Mesodermal cell (in vitro differentiated cells): ENCODE measurements around the gene SLC26A11.
"Not testable (repeated sequence)": the region's sequence is repeated elsewhere in the genome, so short reads cannot be mapped to it uniquely, and the experiment has no call there.

ENCODE experiments used
- H3K27ac ChIP-seq: 2 replicates; pipeline ENCODE4 v1.7.0; 2013; ENCODE audit warnings: mild to moderate bottlenecking, low read depth, low read length, moderate library complexity; ENCODE audit not compliant: severe bottlenecking
- H3K36me3 ChIP-seq: 2 replicates; pipeline ENCODE4 v1.7.1; 2013; ENCODE audit warnings: mild to moderate bottlenecking, low read length, moderate library complexity; ENCODE audit not compliant: control insufficient read depth, insufficient read depth
- H3K4me1 ChIP-seq: one replicate; pipeline ENCODE4 v1.7.1; 2013; ENCODE audit warnings: mild to moderate bottlenecking, low read length; ENCODE audit not compliant: insufficient read depth, control insufficient read depth, poor library complexity, severe bottlenecking
- H3K4me3 ChIP-seq: 2 replicates; pipeline ENCODE4 v1.7.0; 2013; ENCODE audit warnings: low read length, control low read depth, mild to moderate bottlenecking; ENCODE audit not compliant: insufficient read depth, poor library complexity, severe bottlenecking; ENCODE audit errors: extremely low read depth
- H3K9me3 ChIP-seq: 2 replicates; pipeline ENCODE4 v1.7.1; 2013; ENCODE audit warnings: mild to moderate bottlenecking, low read length, moderate library complexity; ENCODE audit not compliant: control insufficient read depth
- WGBS, 2 experiments: methylation state at CpG; one replicate each; pipeline ENCODE4 v1.1.5; 2013; ENCODE audit warnings: missing lambda C conversion rate in 2 of 2; ENCODE audit not compliant: insufficient coverage in 2 of 2; 5-methylcytosine and 5-hydroxymethylcytosine counted together

SLC26A11 gene

GRCh38 chr17:80269405-80269807, 49.2 kb downstream of the SLC26A11 start:
- WGBS, 2 experiments = 94 to 100% methylated on average over 1 to 2 of the region's 2 CpGs
- H3K9me3 ChIP-seq = no peaks in the 10 kb centered on the region
- H3K27ac ChIP-seq = no peak overlapping the region
- peaks cover under 1% of the 10 kb centered on the region for H3K4me1 ChIP-seq
- H3K36me3 ChIP-seq = peaks cover 54% of the 10 kb centered on the region
- no peak overlapping the region for H3K4me3 ChIP-seq

GRCh38 chr17:80270104-80270503, 49.9 kb downstream of the SLC26A11 start:
- no peaks in the 10 kb centered on the region for H3K9me3 ChIP-seq
- H3K4me1 ChIP-seq = no peaks in the 10 kb centered on the region
- H3K27ac ChIP-seq = peak overlapping the region; percentile 10
- peaks cover 51% of the 10 kb centered on the region for H3K36me3 ChIP-seq
- WGBS, 2 experiments = 51 to 57% methylated on average over 10 of the region's 10 CpGs
- H3K4me3 ChIP-seq = no peak overlapping the region

- Histone ChIP-seq H3K36me3 (peaks cover 46% of the 10 kb centered on the region), H3K4me3 (no peak overlapping the region), H3K4me1 (no peaks in the 10 kb centered on the region), H3K27ac (no peak overlapping the region), H3K9me3 (no peaks in the 10 kb centered on the region)
- 55 to 67% methylated on average over 1 to 4 of the region's 4 CpGs for WGBS, 2 experiments
These were observed 50.6 kb downstream of the SLC26A11 start for GRCh38 chr17:80270836-80271235.

- 97 to 100% methylated on average over 8 to 10 of the region's 10 CpGs for WGBS, 2 experiments
- Histone ChIP-seq H3K4me1 (no peaks in the 10 kb centered on the region), H3K36me3 (peaks cover 36% of the 10 kb centered on the region), H3K9me3 (no peaks in the 10 kb centered on the region), H3K27ac (no peak overlapping the region), H3K4me3 (no peak overlapping the region)
These were observed 52.1 kb downstream of the SLC26A11 start for GRCh38 chr17:80272366-80272765.

- no peak overlapping the region for H3K27ac ChIP-seq
- H3K36me3 ChIP-seq = peaks cover 24% of the 10 kb centered on the region
- H3K4me1 ChIP-seq = peaks cover 6% of the 10 kb centered on the region
- no peak overlapping the region for H3K4me3 ChIP-seq
- H3K9me3 ChIP-seq = no peaks in the 10 kb centered on the region
- 93 to 96% methylated on average over 5 to 7 of the region's 9 CpGs for WGBS, 2 experiments
These were observed 54.1 kb downstream of the SLC26A11 start for GRCh38 chr17:80274331-80274730.

- Histone ChIP-seq H3K4me3 (no peak overlapping the region), H3K4me1 (peaks cover 6% of the 10 kb centered on the region), H3K27ac (no peak overlapping the region), H3K36me3 (peaks cover 20% of the 10 kb centered on the region), H3K9me3 (no peaks in the 10 kb centered on the region)
- 94 to 100% methylated on average over 3 to 4 of the region's 4 CpGs for WGBS, 2 experiments
These were observed 54.7 kb downstream of the SLC26A11 start for GRCh38 chr17:80274871-80275449.

- H3K9me3 ChIP-seq, H3K4me3 ChIP-seq, H3K27ac ChIP-seq, H3K4me1 ChIP-seq: not testable (repeated sequence)
- 94 to 100% methylated on average over 3 to 4 of the region's 8 CpGs for WGBS, 2 experiments
- H3K36me3 ChIP-seq = peaks cover 20% of the 10 kb centered on the region
These were observed 55.6 kb downstream of the SLC26A11 start for GRCh38 chr17:80275857-80276256.

- H3K27ac ChIP-seq = no peak overlapping the region
- peaks cover 19% of the 10 kb centered on the region for H3K36me3 ChIP-seq
- WGBS, 2 experiments = 94 to 98% methylated on average over 25 to 28 of the region's 34 CpGs
- H3K9me3 ChIP-seq = no peaks in the 10 kb centered on the region
- H3K4me1 ChIP-seq = peaks cover 6% of the 10 kb centered on the region
- H3K4me3 ChIP-seq = no peak overlapping the region
These were observed 57.8 kb downstream of the SLC26A11 start for GRCh38 chr17:80277751-80278671.

GRCh38 chr17:80279895-80280294, 59.7 kb downstream of the SLC26A11 start:
- H3K9me3 ChIP-seq = no peaks in the 10 kb centered on the region
- H3K4me3 ChIP-seq = no peak overlapping the region
- WGBS, 2 experiments = 91 to 95% methylated on average over 14 of the region's 14 CpGs
- H3K27ac ChIP-seq = no peak overlapping the region
- peaks cover 12% of the 10 kb centered on the region for H3K36me3 ChIP-seq
- H3K4me1 ChIP-seq = peaks cover 6% of the 10 kb centered on the region

GRCh38 chr17:80281516-80281915, 61.3 kb downstream of the SLC26A11 start:
- Histone ChIP-seq H3K4me3 (no peak overlapping the region), H3K9me3 (no peaks in the 10 kb centered on the region), H3K36me3 (peaks cover 8% of the 10 kb centered on the region), H3K27ac (no peak overlapping the region), H3K4me1 (peaks cover 6% of the 10 kb centered on the region)
- 91 to 92% methylated on average over 7 to 9 of the region's 10 CpGs for WGBS, 2 experiments
